Stimulated activated CD4-positive, alpha-beta T cell treated with anti-CD3 and anti-CD28 coated beads, Interleukin-15, amount 100 ng/mL, for 1 hour (primary cell): Measurements from ENCODE around the gene RSAD2.

Experiments
- DNase-seq, 2 donors: peaks; one replicate each; pipeline ENCODE4 v3.0.0-alpha.2; 2020; ENCODE audit warnings: low read depth in 1 of 2, low spot score in 1 of 2

Gene RSAD2

GRCh38 chr2:6943971-6944370 lies 66.4 kb downstream of the RSAD2 start:
- DNase-seq = no peak

- no peak for DNase-seq
Observed at GRCh38 chr2:6944555-6944954, 67.0 kb downstream of the RSAD2 start.

- DNase-seq = no peak
Observed at GRCh38 chr2:6945087-6945813, 67.7 kb downstream of the RSAD2 start.

- DNase-seq = no peak
Observed at GRCh38 chr2:6945821-6946220, 68.2 kb downstream of the RSAD2 start.

- DNase-seq = no peak
Observed at GRCh38 chr2:6946722-6947121, 69.1 kb downstream of the RSAD2 start.
